Nephron (organoid): Measurements from ENCODE around the gene TCP11L1.
"Not testable (repeated sequence)": the region's sequence is repeated elsewhere in the genome, so short reads cannot be mapped to it uniquely, and the experiment has no call there.

Source experiments
- H3K27ac Mint-ChIP-seq, 3 experiments: 2 replicates each; pipeline ENCODE4 v1.8.0; 2020; ENCODE audit warnings: mixed read lengths in 3 of 3, mild to moderate bottlenecking in 2 of 3, moderate library complexity in 1 of 3
- H3K27me3 Mint-ChIP-seq: 2 replicates; pipeline ENCODE4 v1.8.0; 2021; ENCODE audit warnings: low read depth, mild to moderate bottlenecking, moderate library complexity, mixed read lengths
- H3K36me3 Mint-ChIP-seq: 2 replicates; pipeline ENCODE4 v1.8.0; 2020; ENCODE audit warnings: low read depth, mixed read lengths
- H3K4me1 Mint-ChIP-seq: 2 replicates; pipeline ENCODE4 v1.8.0; 2020; ENCODE audit warnings: mixed read lengths
- H3K4me3 Mint-ChIP-seq, 3 experiments: 2 replicates each; pipeline ENCODE4 v1.8.0; 2020; ENCODE audit warnings: mild to moderate bottlenecking in 3 of 3, mixed read lengths in 3 of 3, moderate library complexity in 2 of 3
- H3K9me3 Mint-ChIP-seq: 2 replicates; pipeline ENCODE4 v1.8.0; 2020; ENCODE audit warnings: mixed read lengths
- CTCF ChIP-seq, 3 experiments: fragments of 200-600 bp; sonication (generic); IDR thresholded peaks; one replicate each; pipeline ENCODE4 v1.5.0; 2021; ENCODE audit warnings: antibody characterized with exemption in 3 of 3; ENCODE audit not compliant: unreplicated experiment in 3 of 3

TCP11L1 gene

GRCh38 chr11:33110083-33110482 is 70.7 kb downstream of the TCP11L1 start:
- H3K27me3 Mint-ChIP-seq: no peaks in the 10 kb centered on the region
- H3K27ac Mint-ChIP-seq: peak overlapping the region in 2 of 3 experiments; percentile 22 to 51
- no peaks in the 10 kb centered on the region for H3K9me3 Mint-ChIP-seq
- H3K4me3 Mint-ChIP-seq: peak overlapping the region in 1 of 3 experiments; percentile 1
- H3K36me3 Mint-ChIP-seq: peaks cover 17% of the 10 kb centered on the region
- TF ChIP-seq CTCF (IDR thresholded peaks at IDR 0.05; ENCODE audit: unreplicated experiment in 3 of 3): no peak
- peaks cover 12% of the 10 kb centered on the region for H3K4me1 Mint-ChIP-seq

- Mint-ChIP-seq H3K27ac (peak overlapping the region in 1 of 3 experiments; percentile 19), H3K9me3 (no peaks in the 10 kb centered on the region), H3K4me1 (no peaks in the 10 kb centered on the region), H3K27me3 (no peaks in the 10 kb centered on the region), H3K36me3 (peaks cover 4% of the 10 kb centered on the region), H3K4me3 (no peak overlapping the region)
- no peak for TF ChIP-seq CTCF (IDR thresholded peaks at IDR 0.05; ENCODE audit: unreplicated experiment in 3 of 3)
Measured at GRCh38 chr11:33116535-33116934, 77.2 kb downstream of the TCP11L1 start.

- H3K9me3 Mint-ChIP-seq, H3K27ac Mint-ChIP-seq, H3K4me1 Mint-ChIP-seq, H3K27me3 Mint-ChIP-seq, H3K4me3 Mint-ChIP-seq: not testable (repeated sequence)
- peaks cover 14% of the 10 kb centered on the region for H3K36me3 Mint-ChIP-seq
Measured at GRCh38 chr11:33122696-33123095, 83.3 kb downstream of the TCP11L1 start.
